Ecto neural progenitor cell (in vitro differentiated cells): ENCODE measurements around the gene OSBPL8.
"Not testable (repeated sequence)": the region's sequence is repeated elsewhere in the genome, so short reads cannot be mapped to it uniquely, and the experiment has no call there.

Experiments used
- DNase-seq: peaks from one replicate; pipeline ENCODE4 v3.0.0-alpha.2; 2018; ENCODE audit warnings: low spot score

Gene OSBPL8

DNA sequence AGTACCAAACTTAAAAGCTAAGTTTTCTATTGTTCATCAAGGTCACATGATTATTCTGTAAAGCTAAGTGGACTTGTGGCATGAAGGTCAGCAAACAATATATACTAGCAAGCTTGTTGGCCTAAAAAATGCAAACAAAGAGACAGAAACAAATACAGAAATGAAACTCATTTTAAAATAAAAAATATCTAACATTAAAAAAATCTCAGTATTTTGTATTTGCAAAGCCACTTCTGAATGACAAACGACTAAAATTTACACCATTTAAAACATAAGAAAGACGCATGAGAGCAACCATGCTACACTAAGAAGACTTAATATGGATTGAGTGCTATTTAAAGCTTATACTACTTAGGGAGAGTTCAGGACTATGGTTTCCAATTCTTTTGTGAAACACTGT is 138.5 kb downstream of the OSBPL8 start:
- no peak for DNase-seq

DNA sequence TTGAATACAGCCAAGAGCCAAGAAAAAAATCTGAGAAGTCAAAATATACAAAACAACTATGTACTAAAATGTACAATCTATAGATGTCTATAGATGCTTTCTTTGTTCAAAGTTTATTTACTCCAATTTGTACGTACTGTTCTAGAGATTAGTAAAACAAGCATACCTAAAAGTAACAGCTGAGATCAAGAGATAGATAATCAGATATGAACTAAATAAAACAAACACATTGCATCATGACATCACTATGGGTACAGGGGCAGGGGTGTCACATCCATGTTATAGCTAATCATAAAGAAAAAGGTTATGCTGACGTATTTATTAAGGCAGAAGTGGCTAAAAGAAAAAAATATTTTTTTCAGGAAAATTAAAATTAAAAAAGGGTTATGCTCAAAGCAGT is 139.3 kb downstream of the OSBPL8 start:
- DNase-seq, result no peak

DNA sequence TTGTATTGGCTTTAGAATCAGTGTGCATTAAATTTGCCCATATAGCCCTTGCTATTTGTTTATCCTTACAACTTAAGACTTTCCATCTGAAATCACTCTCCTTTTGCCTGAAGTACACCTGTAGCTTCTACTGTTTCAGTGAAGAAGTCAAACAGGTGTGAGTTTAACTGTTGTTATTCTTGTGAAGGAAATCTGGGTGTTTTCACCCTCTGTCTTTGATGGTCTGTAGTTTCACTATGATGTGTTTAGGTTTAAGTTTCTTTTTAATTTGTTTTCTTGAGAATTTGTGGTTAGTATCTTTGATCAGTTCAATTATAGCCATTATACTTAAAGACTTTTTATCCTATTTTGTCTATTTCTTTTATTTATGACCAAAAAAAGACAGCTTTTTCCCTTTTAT is 142.5 kb downstream of the OSBPL8 start:
- no peak for DNase-seq

DNA sequence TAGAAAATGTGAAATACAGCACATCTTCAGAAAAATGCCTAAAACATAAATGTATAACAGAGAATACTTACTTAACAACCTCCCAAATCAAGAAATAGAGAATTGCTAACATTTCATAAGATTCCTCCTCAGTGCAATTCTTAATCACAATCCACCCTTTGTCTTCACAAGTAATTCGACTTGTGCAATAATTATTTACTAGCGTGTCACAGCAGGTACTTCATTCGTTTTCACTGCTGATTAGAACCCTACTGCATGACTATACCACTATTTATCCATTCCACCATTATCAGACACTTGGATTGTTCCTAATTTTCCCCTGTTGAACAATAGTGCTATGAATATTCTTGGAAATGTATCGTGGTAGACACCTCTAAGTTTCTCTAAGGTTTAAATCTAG is 146.4 kb downstream of the OSBPL8 start:
- no peak for DNase-seq

DNA sequence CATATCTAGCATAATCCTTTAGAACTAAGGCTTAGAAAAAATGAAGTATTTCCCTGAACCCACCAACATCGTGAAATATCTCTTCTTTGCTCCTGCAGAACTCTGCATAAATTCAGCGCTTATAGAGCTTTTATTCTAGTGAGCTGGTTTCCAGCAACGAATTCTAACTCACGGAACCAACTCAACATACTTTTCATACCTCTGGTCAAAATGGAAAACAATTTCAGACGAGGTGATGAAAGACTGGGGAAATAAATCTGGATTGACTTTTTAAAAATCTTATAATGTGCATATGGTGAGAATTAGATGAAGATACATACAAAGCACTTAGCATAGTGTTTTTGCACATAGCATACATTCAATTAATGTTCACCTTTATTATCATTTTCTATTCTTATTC is 148.8 kb downstream of the OSBPL8 start:
- no peak for DNase-seq

DNA sequence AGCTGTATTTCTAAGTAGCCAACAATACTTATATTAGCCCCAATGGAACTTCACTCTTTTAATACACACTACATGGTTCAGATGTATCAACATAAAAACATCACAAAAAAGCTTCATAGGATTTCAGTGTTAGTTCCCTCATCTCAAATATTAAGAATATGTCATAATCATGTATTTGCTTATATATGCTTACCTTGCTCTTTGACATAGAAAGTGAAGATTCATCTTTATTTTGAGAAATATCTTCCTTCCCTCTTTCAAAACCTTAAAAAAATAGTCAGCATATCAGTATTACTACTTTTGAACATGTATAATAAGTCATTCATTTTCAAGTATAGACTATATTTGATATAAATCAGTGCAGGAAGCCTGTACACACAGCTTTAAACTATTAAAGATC is 149.2 kb downstream of the OSBPL8 start:
- DNase-seq, result no peak

DNA sequence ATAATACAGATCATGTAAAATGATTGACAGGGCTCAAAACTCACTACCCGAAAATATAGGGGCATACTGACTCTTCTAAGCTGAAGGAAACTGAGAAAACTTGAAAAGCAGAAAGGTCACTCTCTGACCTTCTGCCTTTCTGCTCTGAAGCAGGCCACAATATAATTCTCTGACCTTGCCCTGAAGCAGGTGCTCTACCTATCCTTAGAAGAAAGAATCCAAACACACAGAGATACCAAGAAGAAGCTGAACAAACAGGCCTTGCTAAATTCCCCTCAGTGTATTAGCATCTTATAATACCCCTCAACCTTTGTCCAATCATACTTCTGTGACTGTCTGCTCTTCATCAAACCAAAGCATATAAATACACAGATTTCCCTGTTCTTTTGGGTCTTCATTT is 150.5 kb downstream of the OSBPL8 start:
- no peak for DNase-seq

DNA sequence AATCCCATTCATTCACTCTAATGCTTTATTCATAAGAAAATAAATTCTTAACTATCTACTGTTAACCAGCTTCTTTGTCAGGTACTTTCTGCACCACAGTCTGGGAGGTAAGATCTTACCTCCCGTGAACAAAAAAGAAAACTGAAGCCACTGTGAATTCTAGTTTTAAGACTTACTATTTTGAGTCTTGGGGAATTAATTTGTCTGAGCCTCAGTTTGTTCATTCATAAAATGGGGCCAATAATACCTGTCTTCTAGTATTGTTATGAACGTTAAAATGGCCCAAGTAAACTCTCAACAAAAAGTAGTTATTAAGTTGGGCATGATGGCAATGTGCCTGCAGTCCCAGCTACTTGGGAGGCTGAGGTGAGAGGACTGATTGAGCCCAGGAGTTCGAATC is 151.9 kb downstream of the OSBPL8 start:
- DNase-seq, result no peak

DNA sequence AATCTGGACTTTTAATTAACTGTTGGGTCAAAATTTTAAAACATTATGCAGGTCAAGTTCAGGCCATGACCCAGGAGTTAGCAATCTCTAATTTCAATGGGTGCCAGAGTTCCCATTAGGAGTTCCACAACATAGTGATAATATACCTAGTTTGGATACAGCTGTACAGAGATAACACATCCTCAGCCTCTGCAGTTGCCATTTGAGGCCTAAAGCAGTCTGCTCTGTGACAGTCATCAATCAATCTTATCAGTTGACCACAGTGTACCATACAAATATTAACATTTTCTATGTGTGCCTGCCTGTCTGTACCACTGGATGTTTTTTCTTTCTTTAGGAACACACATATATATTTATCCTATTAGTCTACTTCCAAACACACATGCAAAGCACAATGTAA is 157.3 kb downstream of the OSBPL8 start:
- no peak for DNase-seq

DNA sequence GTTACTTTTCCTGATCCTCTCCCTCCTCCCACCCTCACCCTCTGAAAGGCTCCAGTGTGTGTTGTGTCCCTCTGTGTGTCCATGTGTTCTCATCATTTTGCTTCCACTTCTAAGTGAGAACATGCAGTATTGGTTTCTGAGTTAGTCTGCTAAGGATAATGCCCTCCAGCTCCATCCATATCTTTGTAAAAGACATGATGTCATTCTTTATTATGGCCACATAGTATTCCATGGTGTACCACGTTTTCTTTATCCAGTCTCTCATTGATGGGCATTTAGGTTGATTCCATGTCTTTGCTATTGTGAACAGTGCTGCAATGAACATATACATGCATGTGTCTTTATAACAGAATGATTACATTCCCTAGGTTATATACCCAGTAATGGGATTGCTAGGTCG is 159.4 kb downstream of the OSBPL8 start:
- no peak for DNase-seq

DNA sequence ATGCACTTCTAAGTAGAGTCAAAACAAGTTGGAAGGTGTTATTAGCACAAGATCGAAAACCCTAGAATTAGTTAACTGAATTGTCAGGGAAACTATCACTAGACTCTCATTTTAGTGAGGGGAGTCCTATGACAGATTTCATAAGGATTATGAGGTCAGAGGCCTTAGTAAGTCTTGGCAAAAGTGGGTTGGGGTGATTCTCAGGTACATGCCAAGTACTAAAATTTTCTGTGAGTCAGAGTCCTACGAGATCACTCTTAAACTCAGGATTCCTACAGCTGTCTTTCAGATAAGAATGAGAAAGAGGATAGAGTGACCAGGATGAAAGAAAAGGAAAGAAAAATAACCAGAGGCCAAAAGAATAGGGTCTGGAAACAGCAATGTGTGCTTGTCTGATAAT is 160.5 kb downstream of the OSBPL8 start:
- DNase-seq, result no peak

DNA sequence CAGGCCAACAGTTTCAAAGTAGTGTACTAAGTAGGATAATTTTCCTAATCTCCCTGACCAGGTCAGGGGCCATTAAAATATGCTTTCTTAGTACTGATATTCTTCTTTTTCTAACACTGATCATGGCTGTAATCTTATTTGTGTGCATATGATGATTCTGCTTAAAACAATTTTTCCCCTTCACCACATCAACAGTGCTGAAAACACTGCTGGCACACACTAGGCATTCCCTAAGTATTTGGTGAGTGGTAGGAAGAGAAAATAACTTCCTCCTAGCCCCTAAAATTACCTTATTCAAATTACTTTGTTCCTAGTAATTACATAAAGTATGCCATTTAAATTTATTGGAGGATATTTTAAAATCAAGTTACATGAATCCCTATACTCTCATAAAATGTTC is 161.5 kb downstream of the OSBPL8 start:
- no peak for DNase-seq

DNA sequence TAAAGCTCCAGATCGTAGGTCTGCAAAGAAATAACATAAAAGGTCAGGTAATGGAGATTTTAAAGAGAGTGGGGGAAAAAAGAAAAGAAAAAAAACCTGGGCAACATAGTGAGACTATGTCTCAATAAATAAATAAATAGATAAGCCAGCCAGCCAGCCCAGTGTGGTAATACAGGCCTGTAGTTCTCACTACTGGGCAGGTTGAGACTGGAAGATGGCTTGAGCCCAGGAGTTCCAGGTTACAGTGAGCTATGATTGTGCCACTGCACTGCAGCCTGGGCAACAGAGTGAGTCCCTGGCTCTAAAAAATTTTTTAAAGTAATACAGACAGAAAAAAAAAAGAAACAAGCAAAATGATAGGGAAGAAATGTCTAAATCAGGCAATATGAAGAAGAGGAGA is 168.1 kb downstream of the OSBPL8 start:
- DNase-seq, result no peak

DNA sequence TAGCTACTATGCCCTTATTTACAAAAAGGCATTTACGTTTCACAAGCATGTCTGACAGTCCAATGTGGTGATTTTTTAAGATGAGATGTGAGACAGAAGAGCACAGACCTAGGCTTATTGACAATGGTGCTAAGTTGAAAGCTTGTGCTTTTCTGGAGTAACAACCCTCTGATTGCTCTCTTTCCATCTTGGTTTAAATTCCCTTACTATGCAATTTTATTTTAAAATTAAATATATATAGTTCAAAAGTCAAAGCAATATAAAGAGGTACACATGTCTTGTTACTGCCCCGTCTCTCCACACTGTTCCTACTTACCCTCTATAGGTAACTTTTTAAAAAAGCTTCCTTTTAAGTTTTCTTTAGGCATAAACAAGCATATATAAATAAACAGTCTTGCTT is 172.0 kb downstream of the OSBPL8 start:
- DNase-seq, result no peak

DNA sequence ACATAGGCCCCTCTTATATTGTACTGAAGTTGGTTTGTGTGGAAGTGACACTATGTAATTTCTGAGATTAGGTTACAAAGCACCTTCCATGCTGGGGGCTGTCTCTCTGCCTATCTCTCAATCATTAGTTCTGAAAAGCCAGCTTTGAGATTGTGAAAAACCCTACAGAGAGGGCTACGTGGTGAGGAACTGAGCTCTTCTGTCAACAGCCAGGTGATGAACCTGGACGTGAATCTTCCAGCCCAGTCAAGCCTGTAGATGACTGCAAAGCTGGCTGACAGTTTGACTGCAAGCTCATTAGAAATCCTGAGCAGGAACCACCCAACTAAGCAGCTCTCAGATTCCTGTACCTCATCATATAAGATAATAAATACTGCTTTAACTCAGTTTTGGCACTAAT is 175.0 kb downstream of the OSBPL8 start:
- no peak for DNase-seq

DNA sequence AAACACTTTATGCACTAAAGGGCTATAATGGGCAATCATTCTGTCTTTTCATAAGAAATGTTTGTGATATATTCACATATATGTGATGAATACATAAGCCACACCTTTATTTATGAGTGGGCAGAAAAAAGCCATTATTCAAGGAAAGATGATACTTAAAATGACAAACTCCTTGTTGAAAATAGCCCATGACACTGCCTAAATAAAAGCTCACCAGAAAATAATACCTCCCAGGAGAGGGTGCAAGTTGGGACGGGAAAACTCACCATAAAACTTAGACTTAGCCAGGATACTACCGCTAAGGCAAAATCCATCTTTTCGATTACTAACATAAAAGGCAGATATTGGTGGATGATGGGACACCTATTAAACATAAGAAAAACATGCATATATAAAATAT is 175.6 kb downstream of the OSBPL8 start:
- DNase-seq, result no peak

DNA sequence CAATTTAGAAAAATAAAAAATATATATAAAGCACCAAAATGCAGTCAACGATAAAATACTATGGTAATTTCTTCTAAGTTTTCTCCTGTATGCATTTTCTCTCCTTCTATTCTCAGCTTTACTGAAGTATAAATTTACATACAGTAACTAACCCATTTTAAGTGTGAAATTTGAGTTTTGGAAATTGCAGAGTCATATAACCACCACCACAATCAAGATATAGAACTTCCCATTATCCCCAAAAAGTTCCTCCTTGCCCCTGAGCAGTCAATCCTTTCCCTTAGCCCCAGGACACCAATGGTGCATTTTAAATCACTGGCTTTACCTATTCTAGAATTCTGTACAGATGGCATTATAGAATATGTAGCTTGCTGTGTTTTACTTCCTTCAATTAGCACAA is 180.3 kb downstream of the OSBPL8 start:
- no peak for DNase-seq

DNA sequence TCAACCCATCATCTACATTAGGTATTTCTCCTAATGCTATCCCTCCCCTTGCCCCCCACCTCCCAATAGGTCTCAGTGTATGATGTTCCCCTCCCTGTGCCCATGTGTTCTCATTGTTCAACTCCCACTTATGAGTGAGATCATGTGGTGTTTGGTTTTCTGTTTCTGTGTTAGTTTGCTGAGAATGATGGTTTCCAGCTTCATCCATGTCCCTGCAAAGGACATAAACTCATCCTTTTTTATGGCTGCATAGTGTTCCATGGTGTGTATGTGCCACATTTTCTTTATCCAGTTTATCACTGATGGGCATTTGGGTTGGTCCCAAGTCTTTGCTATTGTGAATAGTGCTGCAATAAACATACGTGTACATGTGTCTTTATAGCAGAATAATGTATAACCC is 182.7 kb downstream of the OSBPL8 start:
- DNase-seq, result not testable (repeated sequence)

DNA sequence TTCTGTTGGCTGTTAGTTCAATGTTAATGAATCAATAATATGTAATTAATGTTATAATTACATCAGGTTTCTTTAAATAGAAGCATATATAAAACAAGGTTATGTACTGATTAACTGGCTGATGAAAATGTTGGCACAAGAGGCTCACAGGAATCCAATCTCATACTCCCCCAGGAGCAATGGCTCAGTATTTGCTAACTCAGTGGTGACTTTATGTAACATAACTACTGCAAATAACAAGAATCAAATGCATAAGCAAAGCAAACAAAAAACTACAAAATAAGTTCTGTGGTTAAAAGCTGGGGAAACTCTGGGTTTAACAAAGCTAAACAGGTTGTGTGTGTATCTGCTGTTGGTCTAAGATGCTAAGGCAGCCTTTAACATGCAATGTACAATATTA is 183.6 kb downstream of the OSBPL8 start:
- DNase-seq, result no peak

DNA sequence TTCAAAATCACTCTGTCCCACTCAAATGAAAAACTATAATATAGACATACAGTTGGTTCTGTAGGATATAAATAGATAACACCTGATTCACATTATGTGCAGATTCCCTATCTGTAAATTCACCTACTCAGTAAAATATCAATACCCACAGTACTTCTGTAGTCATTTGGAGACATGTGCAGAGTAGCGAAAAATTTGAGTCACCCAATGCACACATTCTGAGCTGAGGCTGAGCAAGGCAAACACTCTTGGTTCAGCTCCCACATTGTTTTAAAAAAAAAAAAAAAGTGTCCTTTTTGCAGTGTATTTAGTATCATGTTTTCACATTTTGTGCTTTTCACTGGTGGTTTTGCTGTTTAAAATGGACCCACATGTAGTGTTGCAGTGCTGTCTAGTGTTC is 184.1 kb downstream of the OSBPL8 start:
- no peak for DNase-seq

DNA sequence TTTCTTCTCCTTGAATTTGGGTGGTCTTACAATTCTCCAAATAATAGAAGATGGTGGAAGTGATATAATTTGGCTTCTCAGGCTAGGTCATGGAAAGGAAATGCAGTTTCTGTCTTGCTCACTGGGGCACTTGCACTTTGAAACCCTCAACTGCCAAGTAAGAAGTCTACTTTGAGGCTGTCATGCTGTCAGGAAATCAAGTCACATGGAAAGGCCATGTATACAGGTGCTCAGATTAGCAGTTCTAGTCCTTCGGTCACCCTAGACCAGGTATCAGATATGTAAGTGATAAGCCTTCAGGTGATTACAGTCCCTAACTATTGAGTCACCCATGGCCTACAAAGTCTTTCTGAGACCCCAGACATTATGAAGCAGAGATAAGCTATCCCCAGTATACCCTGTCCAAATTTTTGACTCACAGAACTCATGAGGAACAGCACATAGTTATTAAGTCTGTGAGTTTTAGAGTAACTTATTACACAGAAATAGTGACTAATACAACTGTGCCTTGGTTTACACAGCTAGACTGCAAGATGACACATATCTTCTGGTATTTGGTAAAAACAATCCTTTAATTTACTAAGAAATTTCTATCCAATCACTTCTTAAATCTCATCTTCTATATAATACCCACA is 185.1 kb downstream of the OSBPL8 start:
- DNase-seq, result no peak

DNA sequence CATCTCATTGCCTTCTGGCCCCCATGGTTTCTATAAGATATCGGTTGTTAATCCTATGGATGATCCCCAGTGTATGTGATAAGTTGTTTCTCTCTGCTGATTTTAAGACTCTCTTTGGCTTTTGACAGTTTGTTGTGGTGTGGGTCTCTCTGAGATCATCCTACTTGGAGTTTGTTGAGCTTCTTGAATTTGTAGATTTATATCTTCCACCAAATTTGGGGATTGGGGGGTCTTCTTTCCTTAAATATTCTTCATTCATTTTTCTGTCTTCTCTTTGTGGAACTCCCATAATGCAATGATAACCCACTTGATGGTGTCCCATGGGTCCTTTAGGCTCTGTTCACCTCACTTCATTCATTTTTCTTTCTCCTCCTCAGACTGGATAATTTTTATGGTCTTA is 191.3 kb downstream of the OSBPL8 start:
- no peak for DNase-seq

DNA sequence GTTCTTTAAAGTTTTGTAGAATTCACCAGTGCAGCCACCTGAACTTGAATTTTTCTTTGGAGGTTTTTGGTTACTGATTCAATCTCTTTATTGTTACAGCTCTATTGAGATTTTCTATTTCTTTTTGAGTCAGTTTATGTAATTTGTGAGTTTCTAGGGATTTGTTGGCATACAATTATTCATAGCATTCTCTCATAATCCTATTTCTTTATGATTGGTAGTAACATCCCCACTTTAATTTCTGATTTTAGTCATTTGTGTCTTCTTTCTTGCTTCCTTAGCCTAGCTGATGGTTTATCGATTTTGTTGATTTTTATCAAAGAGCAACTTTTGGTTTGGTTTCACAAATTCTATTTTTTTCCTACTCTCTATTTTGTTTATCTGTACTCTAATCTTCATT is 193.4 kb downstream of the OSBPL8 start:
- DNase-seq, result no peak

DNA sequence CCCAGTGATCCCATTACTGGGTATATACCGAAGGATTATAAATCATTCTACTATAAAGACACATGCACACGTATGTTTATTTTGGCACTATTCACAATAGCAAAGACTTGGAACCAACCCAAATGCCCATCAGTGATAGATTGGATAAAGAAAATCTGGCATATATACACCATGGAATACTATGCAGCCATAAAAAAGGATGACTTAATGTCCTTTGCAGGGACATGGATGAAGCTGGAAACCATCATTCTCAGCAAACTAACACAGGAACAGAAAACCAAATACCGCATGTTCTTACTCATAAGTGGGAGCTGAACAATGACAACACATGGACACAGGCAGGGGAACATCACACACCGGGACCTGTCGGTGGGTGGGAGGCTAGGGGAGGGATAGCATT is 195.4 kb downstream of the OSBPL8 start:
- DNase-seq, result not testable (repeated sequence)

DNA sequence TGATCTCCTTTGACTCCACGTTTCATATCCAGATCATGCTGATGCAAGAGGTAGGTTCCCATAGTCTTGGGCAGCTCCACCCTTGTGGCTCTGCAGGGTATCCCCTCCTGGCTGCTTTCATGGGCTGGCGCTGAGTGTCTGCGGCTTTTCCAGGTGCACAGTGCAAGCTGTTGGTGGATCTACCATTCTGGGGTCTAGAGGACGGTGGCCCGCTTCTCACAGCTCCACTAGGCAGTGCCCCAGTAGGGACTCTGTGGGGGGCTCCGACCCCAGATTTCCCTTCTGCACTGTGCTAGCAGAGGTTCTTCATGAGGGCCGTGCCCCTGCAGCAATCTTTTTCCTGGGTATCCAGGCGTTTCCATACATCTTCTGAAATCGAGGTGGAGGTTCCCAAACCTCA is 199.3 kb downstream of the OSBPL8 start:
- DNase-seq, result no peak
